SK-N-SH treated with all-trans-retinoic acid at 6 μM for 48 hours (cell line): Measurements from ENCODE around the gene SYP.

Source experiments
- CREB5 ChIP-seq: fragments of 250-450 bp; sonication (Bioruptor Pico); IDR thresholded peaks from 2 replicates; pipeline ENCODE4 v1.5.1; 2020; ENCODE audit warnings: low read depth, mild to moderate bottlenecking, moderate library complexity
- GLIS3 ChIP-seq: fragments of 250-450 bp; sonication (Bioruptor Pico); IDR thresholded peaks from 2 replicates; pipeline ENCODE4 v1.5.0; 2020; ENCODE audit warnings: mild to moderate bottlenecking, moderate library complexity
- OSR1 ChIP-seq: fragments of 250-450 bp; sonication (Bioruptor Pico); IDR thresholded peaks from 2 replicates; pipeline ENCODE4 v1.8.0; 2022; ENCODE audit warnings: moderate library complexity, mild to moderate bottlenecking, inconsistent platforms
- RARB ChIP-seq: fragments of 250-450 bp; sonication (Bioruptor Pico); IDR thresholded peaks from 2 replicates; pipeline ENCODE4 v1.8.0; 2021; ENCODE audit warnings: mild to moderate bottlenecking, moderate library complexity
- ZFP30 ChIP-seq: fragments of 450-650 bp; formaldehyde crosslinking; IDR thresholded peaks from 2 replicates; pipeline ENCODE4 v1.5.0; 2022; ENCODE audit warnings: mild to moderate bottlenecking, moderate library complexity
- ZNF565 ChIP-seq: fragments of 450-650 bp; formaldehyde crosslinking; conservative IDR thresholded peaks from 2 replicates; pipeline ENCODE4 v1.5.0; 2020; ENCODE audit warnings: low read depth, mild to moderate bottlenecking, moderate library complexity
- ZNF70 ChIP-seq: fragments of 450-650 bp; formaldehyde crosslinking; IDR thresholded peaks from 2 replicates; pipeline ENCODE4 v1.5.0; 2020; ENCODE audit warnings: mild to moderate bottlenecking, moderate library complexity

GRCh38 chrX:49190821-49191573, 9.0 kb downstream of the SYP start:
- TF ChIP-seq ZFP30 (no peak), RARB (no peak), ZNF70 (CRISPR knock-in tag) (no peak), CREB5 (CRISPR knock-in tag) (no peak), GLIS3 (CRISPR knock-in tag) (no peak), ZNF565 (CRISPR knock-in tag) (no peak), OSR1 (CRISPR knock-in tag) (no peak)
